ENCODE data around the gene FSIP1. TPM values are rescaled to one million over a fixed set of nuclear protein-coding genes. Genes with fewer than 3 reads are reported as not detected.

The FSIP1 gene
- total RNA-seq, 1 donor from 2014 or later = 2.5 TPM

GRCh38 chr15:39685367-39685766 is 97.3 kb downstream of the FSIP1 start:
- Histone ChIP-seq H3K4me2 (no peak overlapping the region), H2AFZ (replicated peaks) (no peak overlapping the region), H3K36me3 (no peaks in the 10 kb centered on the region), H3F3A (ENCODE audit: low read depth) (no peaks in the 10 kb centered on the region), H4K20me1 (ENCODE audit: low read depth) (no peaks in the 10 kb centered on the region), H3K4me1 (peaks cover 10% of the 10 kb centered on the region), H3K27ac (no peak overlapping the region), H3K79me2 (ENCODE audit: low read depth) (no peaks in the 10 kb centered on the region), H3K9me3 (ENCODE audit: low read depth) (no peaks in the 10 kb centered on the region), H3K27me3 (no peaks in the 10 kb centered on the region), H3K4me3 (no peak overlapping the region), H3K9ac (no peak overlapping the region)
- peaks cover 5% of the 10 kb centered on the region for H3K36me3 Mint-ChIP-seq
- peaks cover 39% of the 10 kb centered on the region for H3K4me1 Mint-ChIP-seq
- H3K27me3 Mint-ChIP-seq (ENCODE audit: insufficient read depth, low read depth) = no peaks in the 10 kb centered on the region
- H3K27ac Mint-ChIP-seq = no peak overlapping the region
- H3K9me3 Mint-ChIP-seq = peaks cover 2% of the 10 kb centered on the region
- TF ChIP-seq EZH2 (IDR thresholded peaks at IDR 0.05) (no peak), CTCF (IDR thresholded peaks at IDR 0.05) (no peak), EZH2phosphoT487 (IDR thresholded peaks at IDR 0.05) (no peak)
- no peak for DNase-seq (ENCODE audit: low spot score)
- no peak overlapping the region for H3K4me3 Mint-ChIP-seq

- Mint-ChIP-seq H3K36me3 (peaks cover 2% of the 10 kb centered on the region), H3K4me3 (no peak overlapping the region), H3K27me3 (ENCODE audit: insufficient read depth, low read depth) (no peaks in the 10 kb centered on the region), H3K9me3 (peaks cover 2% of the 10 kb centered on the region), H3K27ac (no peak overlapping the region), H3K4me1 (peaks cover 33% of the 10 kb centered on the region)
- Histone ChIP-seq H3K4me2 (no peak overlapping the region), H2AFZ (replicated peaks) (no peak overlapping the region), H3K9ac (no peak overlapping the region), H3K79me2 (ENCODE audit: low read depth) (no peaks in the 10 kb centered on the region), H3K4me1 (peaks cover 10% of the 10 kb centered on the region), H4K20me1 (ENCODE audit: low read depth) (no peaks in the 10 kb centered on the region), H3K36me3 (no peaks in the 10 kb centered on the region), H3K4me3 (no peak overlapping the region), H3K27ac (no peak overlapping the region), H3F3A (ENCODE audit: low read depth) (no peaks in the 10 kb centered on the region), H3K27me3 (no peaks in the 10 kb centered on the region), H3K9me3 (ENCODE audit: low read depth) (no peaks in the 10 kb centered on the region)
- TF ChIP-seq EZH2phosphoT487 (IDR thresholded peaks at IDR 0.05) (no peak), EZH2 (IDR thresholded peaks at IDR 0.05) (no peak), CTCF (IDR thresholded peaks at IDR 0.05) (no peak)
- no peak for DNase-seq (ENCODE audit: low spot score)
Measured at GRCh38 chr15:39684233-39684632, 98.4 kb downstream of the FSIP1 start.

GRCh38 chr15:39682366-39682765 is 100.3 kb downstream of the FSIP1 start:
- H3K36me3 ChIP-seq = no peaks in the 10 kb centered on the region
- no peaks in the 10 kb centered on the region for H3K9me3 ChIP-seq (ENCODE audit: low read depth)
- H3K9ac ChIP-seq = no peak overlapping the region
- H4K20me1 ChIP-seq (ENCODE audit: low read depth) = no peaks in the 10 kb centered on the region
- peaks cover 10% of the 10 kb centered on the region for H3K4me1 ChIP-seq
- H3K27me3 ChIP-seq = no peaks in the 10 kb centered on the region
- no peak overlapping the region for H2AFZ ChIP-seq (replicated peaks)
- Mint-ChIP-seq H3K27me3 (ENCODE audit: insufficient read depth, low read depth) (no peaks in the 10 kb centered on the region), H3K27ac (peak overlapping the region; percentile 95), H3K36me3 (no peaks in the 10 kb centered on the region), H3K9me3 (no peaks in the 10 kb centered on the region), H3K4me1 (peaks cover 33% of the 10 kb centered on the region), H3K4me3 (no peak overlapping the region)
- H3F3A ChIP-seq (ENCODE audit: low read depth) = no peaks in the 10 kb centered on the region
- H3K79me2 ChIP-seq (ENCODE audit: low read depth) = no peaks in the 10 kb centered on the region
- DNase-seq (ENCODE audit: low spot score) = peak; percentile 35
- no peak overlapping the region for H3K4me3 ChIP-seq
- H3K4me2 ChIP-seq = peak overlapping the region; percentile 2
- H3K27ac ChIP-seq = no peak overlapping the region
- TF ChIP-seq CTCF (IDR thresholded peaks at IDR 0.05) (no peak), EZH2 (IDR thresholded peaks at IDR 0.05) (no peak), EZH2phosphoT487 (IDR thresholded peaks at IDR 0.05) (no peak)

Measured in neural progenitor cell (in vitro differentiated cells).